Right atrium auricular region (tissue), 2 donors: ENCODE measurements around the gene CABP4. TPM values are rescaled to one million over a fixed set of nuclear protein-coding genes. Genes with fewer than 3 reads are reported as not detected.

Source experiments
- DNase-seq: peaks from one replicate; pipeline ENCODE4 v3.0.0-alpha.2; 2019; ENCODE audit warnings: low spot score
- H3K27ac ChIP-seq, 2 donors: fragments of 200-600 bp; sonication (generic); 1 replicate in 1 of 2; 2 replicates in 1 of 2; pipeline ENCODE4 v1.5.1; 2016 to 2019
- H3K27me3 ChIP-seq, 2 donors: fragments of 200-600 bp; sonication (generic); one replicate each; pipeline versions ENCODE4 v1.5.1 to v1.6.0; 2017 to 2019
- H3K36me3 ChIP-seq: fragments of 200-600 bp; sonication (generic); one replicate; pipeline ENCODE4 v1.5.1; 2016
- H3K4me1 ChIP-seq, 2 donors: fragments of 200-600 bp; sonication (generic); one replicate each; pipeline versions ENCODE4 v1.5.1 to v1.6.0; 2017 to 2019
- H3K4me3 ChIP-seq, 2 donors: fragments of 200-600 bp; sonication (generic); 1 replicate in 1 of 2; 2 replicates in 1 of 2; pipeline ENCODE4 v1.5.1; 2017 to 2019; ENCODE audit warnings: mild to moderate bottlenecking in 1 of 2, moderate library complexity in 1 of 2
- H3K9me3 ChIP-seq, 2 donors: fragments of 200-600 bp; sonication (generic); one replicate each; pipeline ENCODE4 v1.5.1; 2019
- CTCF ChIP-seq, 2 donors: fragments of 200-600 bp; sonication (generic); IDR thresholded peaks; one replicate each; pipeline ENCODE4 v1.5.1; 2019; ENCODE audit warnings: antibody characterized with exemption in 2 of 2
- total RNA-seq, 2 donors: library from RNA; depleted of rRNA; stranded (reverse); fragments of >200 nt; gene quantifications; one replicate each; pipeline ENCODE4 v1.1.0, GENCODE V29; 2016

CABP4 gene
- total RNA-seq, 2 donors from 2014 or later, result 1.3 TPM; not detected in 1

- Histone ChIP-seq H3K4me3 (no peak overlapping the region), H3K27me3 (no peaks in the 10 kb centered on the region), H3K27ac (no peak overlapping the region), H3K36me3 (peaks cover 28% of the 10 kb centered on the region), H3K4me1 (peaks cover 0 to 64% of the 10 kb centered on the region in 2 donors), H3K9me3 (no peaks in the 10 kb centered on the region)
- TF ChIP-seq CTCF (IDR thresholded peaks at IDR 0.05), result no peak
- DNase-seq, result no peak
Measured at GRCh38 chr11:67441098-67441563, 14.0 kb upstream of the CABP4 start.

DNA sequence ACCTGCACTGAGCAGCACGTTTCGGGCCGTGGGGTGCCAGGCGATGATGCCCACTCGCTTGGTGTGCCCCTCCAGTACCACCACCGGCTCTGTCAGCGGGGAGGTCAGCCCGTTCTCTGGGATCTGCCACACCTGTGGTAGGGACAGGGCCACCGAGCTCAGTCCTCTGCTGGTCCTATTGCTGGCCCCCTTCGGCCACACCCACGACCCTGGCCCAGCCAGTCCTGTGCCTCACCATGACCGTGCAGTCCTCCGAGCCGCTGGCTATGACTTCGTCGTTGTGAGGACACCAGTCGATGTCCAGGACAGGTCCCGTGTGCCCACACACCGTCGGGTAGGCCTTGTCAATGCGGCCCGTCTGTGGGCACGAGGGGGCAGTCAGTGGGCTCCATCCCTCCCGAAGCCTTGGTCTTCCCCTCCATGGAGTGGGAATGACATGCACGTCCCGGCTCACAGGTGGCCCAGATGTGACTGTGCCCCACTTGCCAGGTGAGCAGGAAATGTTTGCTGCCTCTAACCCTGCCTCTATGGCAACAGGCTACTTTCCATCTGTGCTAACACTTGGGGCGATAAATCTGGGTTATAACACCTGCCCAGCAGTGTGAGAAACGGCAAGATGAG lies 13.3 kb upstream of the CABP4 start:
- H3K4me1 ChIP-seq, result peaks cover 0 to 57% of the 10 kb centered on the region in 2 donors

GRCh38 chr11:67442504-67443404 lies 12.4 kb upstream of the CABP4 start:
- H3K27ac ChIP-seq, result peak overlapping the region; percentile 94 to 97
- no peak for TF ChIP-seq CTCF (IDR thresholded peaks at IDR 0.05)
- peaks cover 0 to 49% of the 10 kb centered on the region in 2 donors for H3K4me1 ChIP-seq
- H3K9me3 ChIP-seq, result no peaks in the 10 kb centered on the region
- H3K4me3 ChIP-seq, result peak overlapping the region; percentile 77 to 91
- no peaks in the 10 kb centered on the region for H3K27me3 ChIP-seq
- no peak for DNase-seq
- H3K36me3 ChIP-seq, result peaks cover 22% of the 10 kb centered on the region

More for the DNA sequence above, 13.3 kb upstream of the CABP4 start:
- no peak for DNase-seq
- peaks cover 28% of the 10 kb centered on the region for H3K36me3 ChIP-seq
- H3K4me3 ChIP-seq, result no peak overlapping the region
- H3K27ac ChIP-seq, result no peak overlapping the region
- no peaks in the 10 kb centered on the region for H3K9me3 ChIP-seq
- no peaks in the 10 kb centered on the region for H3K27me3 ChIP-seq
- TF ChIP-seq CTCF (IDR thresholded peaks at IDR 0.05), result no peak

- Histone ChIP-seq H3K27me3 (no peaks in the 10 kb centered on the region), H3K36me3 (peaks cover 12% of the 10 kb centered on the region), H3K9me3 (no peaks in the 10 kb centered on the region), H3K27ac (no peak overlapping the region), H3K4me1 (peaks cover 0 to 29% of the 10 kb centered on the region in 2 donors), H3K4me3 (no peak overlapping the region)
- TF ChIP-seq CTCF (IDR thresholded peaks at IDR 0.05), result no peak
- no peak for DNase-seq
Measured at GRCh38 chr11:67445515-67445914, 9.6 kb upstream of the CABP4 start.

- H3K4me1 ChIP-seq, result peaks cover 0 to 7% of the 10 kb centered on the region in 2 donors
- H3K27ac ChIP-seq, result no peak overlapping the region
- no peak overlapping the region for H3K4me3 ChIP-seq
- H3K9me3 ChIP-seq, result no peaks in the 10 kb centered on the region
- DNase-seq, result no peak
- H3K36me3 ChIP-seq, result no peaks in the 10 kb centered on the region
- TF ChIP-seq CTCF (IDR thresholded peaks at IDR 0.05), result no peak
- no peaks in the 10 kb centered on the region for H3K27me3 ChIP-seq
Measured at GRCh38 chr11:67448220-67448609, 6.9 kb upstream of the CABP4 start.
